A549 treated with AZD2906 at 1 μM for 4 hours (cell line): ENCODE data around the gene RRAD. TPM values are rescaled to one million over a fixed set of nuclear protein-coding genes. Genes with fewer than 3 reads are reported as not detected.

Source experiments
- total RNA-seq: library from RNA; stranded (reverse); fragments of 200-300 nt; extraction: Qiagen RNA extraction; gene quantifications from 5 replicates; pipeline ENCODE4 v1.2.3, GENCODE V29; 2022

RRAD gene, protein sequence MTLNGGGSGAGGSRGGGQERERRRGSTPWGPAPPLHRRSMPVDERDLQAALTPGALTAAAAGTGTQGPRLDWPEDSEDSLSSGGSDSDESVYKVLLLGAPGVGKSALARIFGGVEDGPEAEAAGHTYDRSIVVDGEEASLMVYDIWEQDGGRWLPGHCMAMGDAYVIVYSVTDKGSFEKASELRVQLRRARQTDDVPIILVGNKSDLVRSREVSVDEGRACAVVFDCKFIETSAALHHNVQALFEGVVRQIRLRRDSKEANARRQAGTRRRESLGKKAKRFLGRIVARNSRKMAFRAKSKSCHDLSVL
- total RNA-seq = 53.2 to 85.6 TPM (median 74.1 TPM) in 5 replicates

DNA sequence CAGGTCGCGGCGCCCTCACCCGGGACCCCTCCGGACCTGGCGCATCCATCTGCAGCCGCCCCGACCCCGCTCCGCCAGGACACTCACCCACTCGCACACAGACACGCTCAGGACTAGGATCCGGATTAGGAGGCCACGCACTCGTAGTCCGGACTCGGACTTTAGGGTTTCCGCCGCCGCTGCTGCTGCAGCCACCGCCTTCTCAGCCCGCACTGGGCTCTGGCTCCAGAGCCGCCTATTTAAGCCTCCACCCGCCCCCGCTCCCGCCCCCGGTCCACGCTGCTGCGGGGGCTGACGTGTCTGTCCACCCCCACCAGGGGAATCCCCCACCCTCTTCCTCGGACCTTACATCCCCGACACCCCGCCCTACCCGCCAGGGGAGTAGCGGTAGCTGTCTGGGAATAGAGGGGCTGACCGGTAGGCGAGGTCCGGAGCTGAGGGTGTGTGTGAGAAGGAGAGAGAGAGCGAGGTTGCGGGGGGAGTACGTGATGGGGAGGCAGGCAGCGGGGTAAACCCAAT, at the start of gene RRAD:
TSS of gene RRAD (minus strand) at position 214 of the 519 bp plus-strand sequence. CDS start 356 bp downstream, outside the sequence.

DNA sequence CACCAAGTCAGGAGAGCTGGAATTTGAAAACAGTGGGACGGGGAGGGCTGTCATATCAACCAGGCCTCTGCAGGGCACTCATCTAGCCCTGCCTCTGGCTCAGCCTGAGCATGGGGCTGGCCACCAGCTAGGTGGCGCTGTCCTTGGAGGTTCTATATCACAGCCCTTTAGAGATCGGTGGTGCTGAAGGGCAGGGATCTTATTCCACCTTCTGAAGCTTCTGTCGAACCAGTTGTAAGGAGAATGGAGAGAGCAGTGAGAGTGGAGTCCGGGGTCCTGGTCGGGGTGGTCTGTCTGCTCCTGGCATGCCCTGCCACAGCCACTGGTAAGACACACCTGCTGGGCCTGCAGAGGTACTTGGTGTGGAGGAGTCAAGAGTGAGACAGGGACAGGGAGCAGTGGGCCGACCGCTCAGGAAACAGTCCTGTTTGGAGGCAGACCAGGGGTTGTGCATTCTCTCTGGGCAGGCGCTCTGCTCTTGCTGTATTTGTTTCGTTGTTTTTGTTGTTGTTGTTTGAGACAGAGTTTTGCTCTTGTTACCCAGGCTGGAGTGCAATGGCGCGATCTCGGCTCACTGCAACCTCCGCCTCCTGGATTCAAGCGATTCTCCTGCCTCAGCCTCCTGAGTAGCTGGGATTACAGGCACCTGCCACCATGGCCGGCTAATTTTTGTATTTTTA, 35.9 kb upstream of the RRAD start, which contains the start of gene CES3:
TSS of gene CES3 (plus strand) at position 202 of the 680 bp plus-strand sequence. CDS start at position 244, 42 bp downstream.

DNA sequence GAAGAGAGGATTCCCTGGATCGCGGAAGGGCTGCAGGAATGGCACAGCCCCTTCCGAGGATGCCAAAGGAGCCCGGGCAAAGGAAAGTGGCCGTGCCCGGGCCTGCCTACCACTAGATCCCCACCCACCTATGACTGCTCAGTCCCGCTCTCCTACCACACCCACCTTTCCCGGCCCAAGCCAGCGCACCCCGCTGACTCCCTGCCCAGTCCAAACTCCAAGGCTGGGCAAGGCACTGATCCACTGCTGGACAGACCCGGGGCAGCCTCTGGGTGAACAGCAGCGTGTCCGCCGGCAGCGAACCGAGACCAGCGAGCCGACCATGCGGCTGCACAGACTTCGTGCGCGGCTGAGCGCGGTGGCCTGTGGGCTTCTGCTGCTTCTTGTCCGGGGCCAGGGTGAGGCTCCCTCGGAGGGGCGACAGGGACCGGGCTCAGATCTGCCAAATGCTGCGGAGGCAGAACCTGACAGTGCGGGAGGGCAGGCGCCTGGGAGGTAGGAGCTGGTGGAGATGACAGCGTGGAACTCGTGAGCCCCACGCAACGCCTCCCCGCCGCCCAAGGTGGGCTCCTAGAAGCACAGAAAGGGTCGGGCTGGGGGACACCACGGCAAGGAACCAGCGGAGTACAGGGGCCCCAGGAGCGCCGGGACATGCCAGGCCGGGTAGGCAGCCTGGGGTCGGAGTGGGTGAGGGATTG, 10.1 kb upstream of the RRAD start, which contains the start of gene CES2:
TSS of gene CES2 (plus strand) at position 203 of the 698 bp plus-strand sequence. CDS start at position 323, 120 bp downstream.

DNA sequence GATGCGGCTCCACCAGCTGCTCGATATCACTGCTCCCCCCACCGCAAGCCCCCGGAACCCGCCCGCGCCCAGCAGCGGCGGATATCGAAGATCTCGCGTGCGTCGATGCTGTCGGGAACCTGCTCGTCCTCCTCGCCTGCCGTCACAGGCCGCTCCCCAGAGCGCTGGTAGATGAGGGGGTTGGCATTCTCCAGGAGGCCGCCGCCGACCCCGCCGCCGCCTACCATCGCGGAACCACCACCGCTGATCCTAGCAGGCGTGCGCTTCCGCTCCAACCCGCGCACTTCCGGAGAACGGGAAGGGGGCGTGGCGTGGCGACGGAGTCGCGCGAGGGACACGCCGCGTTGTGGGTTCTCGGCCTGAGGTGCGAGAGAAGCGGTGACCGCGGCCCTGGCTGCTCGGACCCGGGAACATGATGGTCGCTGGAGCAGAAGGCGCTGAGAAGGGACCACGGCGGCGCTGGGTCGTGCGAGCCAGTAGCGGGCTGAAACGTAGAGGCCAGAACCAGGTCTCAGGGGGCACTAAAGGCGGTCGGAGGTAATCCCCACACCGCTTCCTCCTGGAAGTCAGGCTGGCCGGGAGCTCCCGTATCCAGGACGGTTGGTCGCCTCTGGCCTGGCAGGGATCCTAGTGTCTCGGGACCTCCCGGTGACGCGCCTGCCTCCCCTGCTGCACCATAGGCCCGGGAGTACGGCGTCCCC, 9.0 kb upstream of the RRAD start, which contains the start of gene CIAO2B:
TSS of gene CIAO2B (minus strand) at position 265 of the 701 bp plus-strand sequence. CDS start at position 227, 38 bp downstream.

DNA sequence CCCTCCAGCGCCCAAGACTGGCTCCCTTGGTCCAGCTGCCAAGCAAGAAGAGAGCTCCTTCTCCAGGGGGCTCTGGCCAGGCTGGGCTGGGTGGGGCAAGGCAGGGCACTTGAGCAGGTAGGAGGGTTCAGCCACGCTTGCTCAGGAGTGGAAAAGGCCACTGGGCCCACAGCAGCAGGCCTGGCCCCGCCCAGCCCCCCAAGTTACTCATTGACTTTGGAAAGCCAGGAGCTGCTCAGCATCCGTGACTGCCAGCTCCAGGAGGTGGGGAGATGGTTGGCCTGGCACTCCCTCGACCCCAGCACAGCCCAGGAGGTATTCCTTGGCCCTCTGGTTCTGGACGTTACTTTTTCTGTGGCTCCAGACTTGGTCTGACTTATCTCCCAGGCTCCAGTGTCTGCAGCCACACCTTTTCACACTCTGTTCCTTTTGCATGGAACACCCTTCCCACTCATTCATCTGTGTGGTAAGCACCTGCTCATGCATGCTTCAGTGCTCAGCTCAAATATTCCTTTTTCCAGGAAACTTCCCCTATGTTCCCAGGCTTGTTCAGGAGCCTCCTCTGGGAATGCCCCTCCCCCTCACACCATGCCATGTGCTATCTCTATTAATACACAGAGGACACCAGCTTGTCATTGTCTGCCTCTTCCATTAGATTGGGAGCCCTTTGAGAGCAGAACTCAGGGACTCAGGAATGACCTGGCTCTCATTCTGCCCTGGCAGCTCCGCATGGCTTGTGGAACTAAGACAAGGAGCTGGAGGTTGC, 6.3 kb downstream of the RRAD start, which contains the start of gene CDH16:
TSS of gene CDH16 (minus strand) at position 83 of the 766 bp plus-strand sequence. CDS start 820 bp downstream, outside the sequence.

DNA sequence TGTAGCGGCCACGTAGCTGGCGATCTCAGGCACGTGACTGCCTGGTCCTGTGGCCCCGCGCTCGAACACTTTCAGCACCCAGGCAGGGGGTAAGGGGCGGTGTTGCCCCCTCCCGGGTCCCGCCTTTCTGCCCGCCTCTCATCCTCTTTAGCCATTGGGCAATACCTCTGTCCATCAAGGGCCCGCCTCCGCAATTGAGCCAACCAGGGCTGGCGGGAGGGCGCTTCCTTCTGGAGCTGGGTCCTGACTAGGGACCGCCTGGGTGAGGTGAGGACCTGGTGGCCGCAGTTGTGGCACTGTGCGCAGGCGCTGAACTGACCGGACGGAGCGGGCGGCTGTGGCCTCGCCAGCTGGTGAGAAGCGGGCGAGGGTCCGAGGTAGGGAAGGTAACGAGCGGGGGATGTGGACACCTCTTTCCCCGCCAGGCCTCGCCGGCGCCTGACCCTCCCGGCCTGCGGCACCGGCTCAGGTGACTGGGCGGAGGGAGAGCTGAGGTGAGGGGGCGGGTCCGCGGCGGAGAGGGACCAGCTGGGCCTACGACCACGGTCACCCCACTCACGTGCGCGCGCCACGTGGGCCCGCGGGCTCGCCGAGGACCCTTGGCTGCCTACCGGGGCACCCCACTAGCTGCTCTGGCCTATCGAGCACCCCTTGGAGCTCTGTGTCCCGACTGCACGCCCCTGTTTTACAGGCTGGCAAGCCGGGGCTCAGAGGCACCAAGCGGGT, 44.9 kb downstream of the RRAD start, which contains the start of gene PDP2:
TSS of gene PDP2 (plus strand) at position 228 of the 726 bp plus-strand sequence. CDS start 3,770 bp downstream, outside the sequence.

Other genes starting within 250 kb of the RRAD start
- 23.3 to 36.2 TPM (median 33.8 TPM) in 5 replicates for gene CMTM4, start 228.8 kb downstream of the RRAD start, total RNA-seq
- 39.0 to 57.7 TPM (median 46.9 TPM) in 5 replicates for gene DYNC1LI2, start 173.9 kb downstream of the RRAD start, total RNA-seq
- 0.05 TPM in 1 of 5 replicates, not detected in the others for gene TERB1, start 124.0 kb downstream of the RRAD start, total RNA-seq
- 57.8 to 69.8 TPM (median 59.6 TPM) in 5 replicates for gene NAE1, start 94.6 kb downstream of the RRAD start, total RNA-seq
- gene CA7, start 81.1 kb downstream of the RRAD start, total RNA-seq = 0.05 to 0.06 TPM (median 0.06 TPM) in 3 of 5 replicates, not detected in the others
- 5.3 to 6.8 TPM (median 5.9 TPM) in 5 replicates for gene PDP2, start 45.0 kb downstream of the RRAD start, total RNA-seq
- 7.0 to 10.5 TPM (median 9.9 TPM) in 5 replicates for gene CDH16, start 6.7 kb downstream of the RRAD start, total RNA-seq
- gene CIAO2B, start 8.9 kb upstream of the RRAD start, total RNA-seq = 146 to 198 TPM (median 194 TPM) in 5 replicates
- gene CES2, start 10.0 kb upstream of the RRAD start, total RNA-seq = 35.8 to 37.3 TPM (median 36.7 TPM) in 5 replicates
- gene CES3, start 35.7 kb upstream of the RRAD start, total RNA-seq = 2.1 to 2.9 TPM (median 2.4 TPM) in 5 replicates
- 2.9 to 4.9 TPM (median 4.0 TPM) in 5 replicates for gene CES4A, start 63.1 kb upstream of the RRAD start, total RNA-seq
- 53.5 to 68.5 TPM (median 55.2 TPM) in 5 replicates for gene CBFB, start 103.6 kb upstream of the RRAD start, total RNA-seq
- gene PHAF1, start 184.4 kb upstream of the RRAD start, total RNA-seq = 23.9 to 26.8 TPM (median 25.0 TPM) in 5 replicates
- 7.2 to 10.2 TPM (median 9.8 TPM) in 5 replicates for gene B3GNT9, start 225.5 kb upstream of the RRAD start, total RNA-seq
- 15.1 to 22.4 TPM (median 21.6 TPM) in 5 replicates for gene TRADD, start 234.4 kb upstream of the RRAD start, total RNA-seq
- 7.6 to 9.9 TPM (median 8.5 TPM) in 5 replicates for gene FBXL8, start 234.4 kb upstream of the RRAD start, total RNA-seq
- gene HSF4, start 239.2 kb upstream of the RRAD start, total RNA-seq = 8.5 to 17.5 TPM (median 14.0 TPM) in 5 replicates
- 87.9 to 116 TPM (median 113 TPM) in 5 replicates for gene NOL3, start 245.0 kb upstream of the RRAD start, total RNA-seq